PC-3 (cell line): ENCODE results near the gene GABARAPL2. TPM values are rescaled to one million over a fixed set of nuclear protein-coding genes. Genes with fewer than 3 reads are reported as not detected.

Experiments
- ATAC-seq: fragments of 200-7000 bp; cut with Tn5 transposase; 2 replicates; pipeline ENCODE4 v1.9.1; 2020; ENCODE audit warnings: mild to moderate bottlenecking, moderate library complexity
- BruUV-seq: library from RNA; stranded (reverse); fragments of 400-500 nt; replicated peaks from 2 replicates; lab custom pipeline; 2021; lab: Mats Ljungman, UMichigan
- CTCF ChIA-PET: fragments of 300-600 bp; sonication (Branson Sonifier 250); formaldehyde crosslinking; loops from one replicate; lab custom pipeline; 2022; ENCODE audit warnings: antibody characterized with exemption; lab: Charles Lee
- POLR2A ChIA-PET: fragments of 300-600 bp; sonication (Branson Sonifier 250); formaldehyde crosslinking; loops from one replicate; lab custom pipeline; 2022; ENCODE audit warnings: antibody characterized with exemption; ENCODE audit not compliant: unreplicated experiment; lab: Charles Lee
- DNase-seq: peaks from one replicate; pipeline ENCODE4 v3.0.0-alpha.2; 2015
- H2AFZ ChIP-seq: fragments of 300-600 bp; sonication (generic); 2 replicates; pipeline ENCODE4 v1.6.0; 2016; ENCODE audit warnings: antibody characterized with exemption, low read length
- H3F3A ChIP-seq: fragments of 300-600 bp; sonication (generic); one replicate; pipeline ENCODE4 v1.6.0; 2017; ENCODE audit warnings: antibody characterized with exemption, low read length, control low read depth, mild to moderate bottlenecking; ENCODE audit not compliant: unreplicated experiment
- H3K27ac ChIP-seq: fragments of 300-600 bp; sonication (generic); 2 replicates; pipeline ENCODE4 v1.5.1; 2016; ENCODE audit warnings: mild to moderate bottlenecking, low read length
- H3K27me3 ChIP-seq: fragments of 300-600 bp; sonication (generic); 2 replicates; pipeline ENCODE4 v1.6.1; 2016; ENCODE audit warnings: low read length, mixed read lengths
- H3K36me3 ChIP-seq: fragments of 300-600 bp; sonication (generic); 2 replicates; pipeline ENCODE4 v1.6.1; 2016; ENCODE audit warnings: low read depth, mixed run types, low read length, mixed read lengths
- H3K4me1 ChIP-seq: fragments of 300-600 bp; sonication (generic); 2 replicates; pipeline ENCODE4 v1.5.1; 2016; ENCODE audit warnings: low read length; ENCODE audit not compliant: insufficient read depth
- H3K4me2 ChIP-seq: fragments of 300-600 bp; sonication (generic); 2 replicates; pipeline ENCODE4 v1.6.0; 2016; ENCODE audit warnings: low read length
- H3K4me3 ChIP-seq: fragments of 300-600 bp; sonication (generic); 2 replicates; pipeline ENCODE4 v1.5.1; 2016; ENCODE audit warnings: mild to moderate bottlenecking, low read length, mixed read lengths
- H3K79me2 ChIP-seq: fragments of 300-600 bp; sonication (generic); 2 replicates; pipeline ENCODE4 v1.6.1; 2017; ENCODE audit warnings: low read length, mixed read lengths
- H3K9ac ChIP-seq: fragments of 300-600 bp; sonication (generic); 2 replicates; pipeline ENCODE4 v1.6.0; 2016; ENCODE audit warnings: mild to moderate bottlenecking, low read length
- H3K9me2 ChIP-seq: fragments of 300-600 bp; sonication (generic); replicated peaks from 2 replicates; pipeline ENCODE4 v1.6.1; 2016; ENCODE audit warnings: mixed run types, low read length, mixed read lengths
- H3K9me3 ChIP-seq: fragments of 300-600 bp; sonication (generic); 2 replicates; pipeline ENCODE4 v1.6.1; 2016; ENCODE audit warnings: low read length, mixed read lengths
- H4K20me1 ChIP-seq: fragments of 300-600 bp; sonication (generic); 2 replicates; pipeline ENCODE4 v1.6.1; 2016; ENCODE audit warnings: low read length, mixed read lengths
- EZH2 ChIP-seq: fragments of 300-600 bp; sonication (generic); IDR thresholded peaks from one replicate; pipeline ENCODE4 v1.6.1; 2017; ENCODE audit warnings: antibody characterized with exemption, mild to moderate bottlenecking, low read length; ENCODE audit not compliant: unreplicated experiment
- EZH2phosphoT487 ChIP-seq: fragments of 300-600 bp; sonication (generic); IDR thresholded peaks from 2 replicates; pipeline ENCODE4 v1.6.1; 2018; ENCODE audit warnings: mild to moderate bottlenecking, antibody characterized with exemption, low read length, borderline replicate concordance
- intact Hi-C: fragments of 100-400 bp; cut with micrococcal nuclease; formaldehyde crosslinking; loops from 2 replicates; pipeline ENCODE4 v1.9.0; 2023
- total RNA-seq: library from RNA; depleted of rRNA; stranded (reverse); fragments of >200 nt; gene quantifications from 2 replicates; pipeline ENCODE4 v1.2.3, GENCODE V29; 2014
- TF ChIP-seq, protein P1 (sequence below): fragments of 300-600 bp; sonication (generic); conservative IDR thresholded peaks from 2 replicates; pipeline ENCODE4 v1.5.1; 2017; ENCODE audit warnings: antibody characterized with exemption, low read depth, mild to moderate bottlenecking, low read length

GABARAPL2 gene
- total RNA-seq, 1 experiment from 2014 or later, result 24.7 TPM

DNA sequence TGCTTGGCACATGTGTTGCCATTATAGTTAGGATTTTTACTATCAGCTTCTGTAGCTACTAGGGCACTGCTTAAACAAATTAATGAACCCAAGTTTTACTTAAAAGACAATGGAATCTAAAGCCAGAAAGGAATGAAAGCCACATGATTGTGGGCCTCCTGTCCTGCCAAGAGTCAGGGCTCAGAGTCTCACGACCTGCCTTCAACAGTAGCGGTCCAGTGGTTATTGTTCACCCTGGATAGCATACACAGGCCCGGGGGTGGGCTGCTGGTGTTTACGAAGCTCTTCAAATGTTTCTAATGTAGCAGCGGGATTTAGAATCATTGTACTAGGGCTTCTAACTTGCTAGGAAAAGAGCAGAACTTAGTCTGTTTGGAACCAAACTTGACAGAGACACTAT is 7.8 kb downstream of the GABARAPL2 start:
- H3K9ac ChIP-seq, result no peak overlapping the region
- no peak overlapping the region for H3K4me3 ChIP-seq
- ATAC-seq, result no peak
- no peaks in the 10 kb centered on the region for H3F3A ChIP-seq
- no peaks in the 10 kb centered on the region for H3K9me3 ChIP-seq
- no peaks in the 10 kb centered on the region for H4K20me1 ChIP-seq
- no TSS peak for BruUV-seq
- no peak overlapping the region for H2AFZ ChIP-seq
- ChIA-PET CTCF (no interaction called here), POLR2A (no interaction called here)
- no peak for DNase-seq
- H3K9me2 ChIP-seq, result no peaks in the 10 kb centered on the region
- H3K4me1 ChIP-seq, result no peaks in the 10 kb centered on the region
- intact Hi-C loops, result no loop called here
- TF ChIP-seq, protein P1, sequence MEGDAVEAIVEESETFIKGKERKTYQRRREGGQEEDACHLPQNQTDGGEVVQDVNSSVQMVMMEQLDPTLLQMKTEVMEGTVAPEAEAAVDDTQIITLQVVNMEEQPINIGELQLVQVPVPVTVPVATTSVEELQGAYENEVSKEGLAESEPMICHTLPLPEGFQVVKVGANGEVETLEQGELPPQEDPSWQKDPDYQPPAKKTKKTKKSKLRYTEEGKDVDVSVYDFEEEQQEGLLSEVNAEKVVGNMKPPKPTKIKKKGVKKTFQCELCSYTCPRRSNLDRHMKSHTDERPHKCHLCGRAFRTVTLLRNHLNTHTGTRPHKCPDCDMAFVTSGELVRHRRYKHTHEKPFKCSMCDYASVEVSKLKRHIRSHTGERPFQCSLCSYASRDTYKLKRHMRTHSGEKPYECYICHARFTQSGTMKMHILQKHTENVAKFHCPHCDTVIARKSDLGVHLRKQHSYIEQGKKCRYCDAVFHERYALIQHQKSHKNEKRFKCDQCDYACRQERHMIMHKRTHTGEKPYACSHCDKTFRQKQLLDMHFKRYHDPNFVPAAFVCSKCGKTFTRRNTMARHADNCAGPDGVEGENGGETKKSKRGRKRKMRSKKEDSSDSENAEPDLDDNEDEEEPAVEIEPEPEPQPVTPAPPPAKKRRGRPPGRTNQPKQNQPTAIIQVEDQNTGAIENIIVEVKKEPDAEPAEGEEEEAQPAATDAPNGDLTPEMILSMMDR, result no peak
- no peak for TF ChIP-seq EZH2
- no peak for TF ChIP-seq EZH2phosphoT487
- peaks cover 14% of the 10 kb centered on the region for H3K36me3 ChIP-seq
- H3K27ac ChIP-seq, result no peak overlapping the region
- H3K4me2 ChIP-seq, result no peak overlapping the region
- no peaks in the 10 kb centered on the region for H3K79me2 ChIP-seq
- H3K27me3 ChIP-seq, result no peaks in the 10 kb centered on the region

DNA sequence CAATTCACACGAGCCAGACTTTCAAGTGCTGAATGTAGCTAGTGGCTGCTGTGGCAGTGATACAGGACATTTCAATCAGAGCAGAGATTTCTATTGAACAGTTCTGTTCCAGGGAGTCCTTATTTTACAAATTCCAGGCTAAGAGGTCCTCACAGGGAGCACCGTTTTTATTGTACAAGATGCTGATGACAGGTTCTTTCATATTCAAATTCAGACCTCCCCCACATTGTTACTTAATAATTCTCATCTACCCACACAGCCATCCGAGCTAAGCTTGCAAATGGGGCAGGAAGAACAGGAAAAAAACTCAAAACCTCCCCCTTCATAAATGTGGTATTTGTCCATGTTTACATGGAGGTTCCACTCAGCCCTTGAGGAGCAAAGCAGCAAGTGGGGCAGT is 9.8 kb downstream of the GABARAPL2 start:
- Histone ChIP-seq H3K4me2 (no peak overlapping the region), H3K9ac (no peak overlapping the region), H3K79me2 (no peaks in the 10 kb centered on the region), H3K4me3 (no peak overlapping the region), H4K20me1 (no peaks in the 10 kb centered on the region), H2AFZ (no peak overlapping the region), H3K36me3 (peaks cover 15% of the 10 kb centered on the region), H3K9me3 (no peaks in the 10 kb centered on the region), H3K27me3 (no peaks in the 10 kb centered on the region), H3K27ac (no peak overlapping the region), H3F3A (no peaks in the 10 kb centered on the region), H3K4me1 (no peaks in the 10 kb centered on the region), H3K9me2 (no peaks in the 10 kb centered on the region)
- TF ChIP-seq, protein P1, result no peak
- TF ChIP-seq EZH2 (no peak), EZH2phosphoT487 (no peak)
- POLR2A ChIA-PET, result no interaction called here
- DNase-seq (no peak), ATAC-seq (no peak)
- intact Hi-C loops, result no loop called here
- no TSS peak for BruUV-seq
- CTCF ChIA-PET, result no interaction called here

DNA sequence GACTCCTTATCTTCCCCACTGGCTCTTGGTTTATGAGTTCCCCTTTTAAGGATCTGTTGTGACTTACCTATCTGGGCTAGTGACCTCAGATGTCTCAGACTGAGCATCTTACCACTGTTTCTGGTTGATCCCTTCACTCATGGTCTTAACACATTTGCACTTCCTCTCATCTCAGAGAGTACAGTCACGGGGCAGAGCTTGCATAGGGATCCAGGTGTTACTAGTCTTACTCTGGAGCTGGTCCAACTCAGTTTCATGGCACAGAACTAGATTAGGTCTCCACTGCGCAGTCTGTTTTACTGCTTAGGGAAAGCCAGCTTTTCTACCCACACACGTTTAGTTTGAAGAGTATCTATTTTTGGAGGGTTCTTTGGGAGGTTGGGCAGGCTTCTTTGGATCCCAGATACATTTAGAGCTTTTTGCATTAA is 10.2 kb downstream of the GABARAPL2 start:
- ATAC-seq (no peak), DNase-seq (no peak)
- Histone ChIP-seq H3K4me3 (no peak overlapping the region), H3K9ac (no peak overlapping the region), H4K20me1 (no peaks in the 10 kb centered on the region), H3F3A (no peaks in the 10 kb centered on the region), H3K4me1 (no peaks in the 10 kb centered on the region), H3K36me3 (peaks cover 15% of the 10 kb centered on the region), H3K27ac (no peak overlapping the region), H3K79me2 (no peaks in the 10 kb centered on the region), H2AFZ (no peak overlapping the region), H3K4me2 (no peak overlapping the region), H3K9me2 (no peaks in the 10 kb centered on the region), H3K27me3 (no peaks in the 10 kb centered on the region), H3K9me3 (no peaks in the 10 kb centered on the region)
- CTCF ChIA-PET, result no interaction called here
- TF ChIP-seq, protein P1, result no peak
- TF ChIP-seq EZH2, result no peak
- no peak for TF ChIP-seq EZH2phosphoT487
- intact Hi-C loops, result no loop called here
- POLR2A ChIA-PET, result no interaction called here
- no TSS peak for BruUV-seq
